ENCODE data around the gene INSYN2B. TPM values are rescaled to one million over a fixed set of nuclear protein-coding genes. Genes with fewer than 3 reads are reported as not detected.

The INSYN2B gene
- total RNA-seq, 2 donors from 2014 or later, result 0.75 TPM; not detected in 1

GRCh38 chr5:169832304-169832703 is 148.0 kb downstream of the INSYN2B start:
- Histone ChIP-seq H3K36me3 (no peaks in the 10 kb centered on the region), H3K27me3 (no peaks in the 10 kb centered on the region), H3K9me3 (no peaks in the 10 kb centered on the region), H3K4me1 (no peaks in the 10 kb centered on the region), H3K4me3 (no peak overlapping the region), H3K27ac (no peak overlapping the region)
- DNase-seq (ENCODE audit: low spot score), result no peak
- TF ChIP-seq CTCF (IDR thresholded peaks at IDR 0.05), result no peak

GRCh38 chr5:169831331-169831730 is 149.0 kb downstream of the INSYN2B start:
- Histone ChIP-seq H3K27ac (no peak overlapping the region), H3K9me3 (no peaks in the 10 kb centered on the region), H3K4me3 (no peak overlapping the region), H3K36me3 (no peaks in the 10 kb centered on the region), H3K4me1 (no peaks in the 10 kb centered on the region), H3K27me3 (no peaks in the 10 kb centered on the region)
- DNase-seq (ENCODE audit: low spot score), result no peak
- no peak for TF ChIP-seq CTCF (IDR thresholded peaks at IDR 0.05)

GRCh38 chr5:169828385-169828784 is 151.9 kb downstream of the INSYN2B start:
- no peak for DNase-seq (ENCODE audit: low spot score)
- no peaks in the 10 kb centered on the region for H3K9me3 ChIP-seq
- H3K36me3 ChIP-seq, result no peaks in the 10 kb centered on the region
- no peak overlapping the region for H3K27ac ChIP-seq
- H3K4me1 ChIP-seq, result no peaks in the 10 kb centered on the region
- H3K27me3 ChIP-seq, result no peaks in the 10 kb centered on the region
- no peak for TF ChIP-seq CTCF (IDR thresholded peaks at IDR 0.05)
- H3K4me3 ChIP-seq, result no peak overlapping the region

GRCh38 chr5:169827769-169828168 is 152.5 kb downstream of the INSYN2B start:
- TF ChIP-seq CTCF (IDR thresholded peaks at IDR 0.05), result no peak

GRCh38 chr5:169826618-169827017 is 153.7 kb downstream of the INSYN2B start:
- no peak overlapping the region for H3K27ac ChIP-seq
- H3K4me3 ChIP-seq, result no peak overlapping the region
- H3K36me3 ChIP-seq, result no peaks in the 10 kb centered on the region
- no peak for DNase-seq (ENCODE audit: low spot score)
- H3K9me3 ChIP-seq, result no peaks in the 10 kb centered on the region
- no peak for TF ChIP-seq CTCF (IDR thresholded peaks at IDR 0.05)
- no peaks in the 10 kb centered on the region for H3K27me3 ChIP-seq
- no peaks in the 10 kb centered on the region for H3K4me1 ChIP-seq

More at GRCh38 chr5:169827769-169828168, 152.5 kb downstream of the INSYN2B start:
- Histone ChIP-seq H3K27ac (no peak overlapping the region), H3K4me3 (no peak overlapping the region), H3K36me3 (no peaks in the 10 kb centered on the region), H3K4me1 (no peaks in the 10 kb centered on the region), H3K9me3 (no peaks in the 10 kb centered on the region), H3K27me3 (no peaks in the 10 kb centered on the region)
- no peak for DNase-seq (ENCODE audit: low spot score)

- Histone ChIP-seq H3K27ac (no peak overlapping the region), H3K4me3 (no peak overlapping the region), H3K36me3 (no peaks in the 10 kb centered on the region), H3K27me3 (no peaks in the 10 kb centered on the region), H3K4me1 (no peaks in the 10 kb centered on the region), H3K9me3 (peaks cover 0 to 7% of the 10 kb centered on the region in 2 donors)
- DNase-seq (ENCODE audit: low spot score), result no peak
- no peak for TF ChIP-seq CTCF (IDR thresholded peaks at IDR 0.05)
Observed at GRCh38 chr5:169817031-169817430, 163.3 kb downstream of the INSYN2B start.

All from right atrium auricular region (tissue), 2 donors.